Memory B cell (primary cell): ENCODE data around the gene TRAF3IP1.
"Not testable (repeated sequence)": the region's sequence is repeated elsewhere in the genome, so short reads cannot be mapped to it uniquely, and the experiment has no call there.

Source experiments
- ATAC-seq: fragments of 150-1000 bp; cut with Tn5 transposase; 2 replicates; pipeline ENCODE4 v1.10.0; 2021; ENCODE audit warnings: low read depth, mild to moderate bottlenecking, moderate library complexity
- DNase-seq, 2 donors: peaks; one replicate each; pipeline ENCODE4 v3.0.0; 2022; ENCODE audit warnings: low spot score in 2 of 2
- H3K27ac Mint-ChIP-seq: one replicate; pipeline ENCODE4 v1.8.0; 2022; ENCODE audit warnings: mild to moderate bottlenecking, moderate library complexity, mixed read lengths
- H3K27me3 Mint-ChIP-seq: one replicate; pipeline ENCODE4 v1.8.0; 2022; ENCODE audit warnings: mixed read lengths
- H3K36me3 Mint-ChIP-seq: one replicate; pipeline ENCODE4 v1.8.0; 2022; ENCODE audit warnings: mild to moderate bottlenecking, mixed read lengths
- H3K4me1 Mint-ChIP-seq: one replicate; pipeline ENCODE4 v1.8.0; 2022; ENCODE audit warnings: mixed read lengths
- H3K4me3 Mint-ChIP-seq: one replicate; pipeline ENCODE4 v1.8.0; 2022; ENCODE audit warnings: mild to moderate bottlenecking, moderate library complexity, mixed read lengths
- H3K9me3 Mint-ChIP-seq: one replicate; pipeline ENCODE4 v1.8.0; 2022; ENCODE audit warnings: mixed read lengths

Gene TRAF3IP1

DNA sequence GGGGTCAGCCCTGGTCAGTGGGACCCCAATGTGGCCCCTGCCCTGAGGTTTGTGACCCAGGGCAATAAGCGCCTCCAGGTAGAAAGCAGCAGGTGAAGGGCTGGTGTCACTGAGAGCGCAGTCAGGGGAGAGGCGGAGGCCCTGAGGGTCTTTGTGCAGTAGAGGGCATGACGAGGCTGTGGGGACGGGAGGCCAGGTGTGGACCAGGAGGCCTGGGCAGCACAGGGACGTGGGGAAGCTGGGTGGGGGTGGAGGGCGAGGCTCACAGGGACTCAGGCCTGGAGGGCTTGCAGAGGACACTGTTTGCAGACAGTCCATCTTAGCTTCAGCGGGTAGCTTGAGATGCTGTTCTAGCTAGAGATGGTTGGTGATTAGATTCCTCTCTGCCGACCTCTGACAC, 32.0 kb downstream of the TRAF3IP1 start:
- ATAC-seq, result no peak
- H3K9me3 Mint-ChIP-seq, result no peaks in the 10 kb centered on the region

GRCh38 chr2:238358769-238359168, 38.5 kb downstream of the TRAF3IP1 start:
- Mint-ChIP-seq H3K9me3 (no peaks in the 10 kb centered on the region), H3K4me1 (peaks cover 2% of the 10 kb centered on the region), H3K27me3 (no peaks in the 10 kb centered on the region), H3K27ac (peak overlapping the region; percentile 31), H3K4me3 (no peak overlapping the region), H3K36me3 (peaks cover 11% of the 10 kb centered on the region)
- DNase-seq (no peak), ATAC-seq (no peak)

More for the DNA sequence above, 32.0 kb downstream of the TRAF3IP1 start:
- Mint-ChIP-seq H3K27me3 (no peaks in the 10 kb centered on the region), H3K36me3 (peaks cover 7% of the 10 kb centered on the region), H3K27ac (no peak overlapping the region), H3K4me3 (no peak overlapping the region), H3K4me1 (no peaks in the 10 kb centered on the region)
- no peak for DNase-seq

- peak overlapping the region; percentile 31 for H3K27ac Mint-ChIP-seq
- no peaks in the 10 kb centered on the region for H3K9me3 Mint-ChIP-seq
- ATAC-seq, result no peak
- H3K27me3 Mint-ChIP-seq, result no peaks in the 10 kb centered on the region
- peaks cover 2% of the 10 kb centered on the region for H3K4me1 Mint-ChIP-seq
- H3K4me3 Mint-ChIP-seq, result no peak overlapping the region
- peaks cover 11% of the 10 kb centered on the region for H3K36me3 Mint-ChIP-seq
- no peak for DNase-seq
Measured at GRCh38 chr2:238359403-238359802, 39.1 kb downstream of the TRAF3IP1 start.

DNA sequence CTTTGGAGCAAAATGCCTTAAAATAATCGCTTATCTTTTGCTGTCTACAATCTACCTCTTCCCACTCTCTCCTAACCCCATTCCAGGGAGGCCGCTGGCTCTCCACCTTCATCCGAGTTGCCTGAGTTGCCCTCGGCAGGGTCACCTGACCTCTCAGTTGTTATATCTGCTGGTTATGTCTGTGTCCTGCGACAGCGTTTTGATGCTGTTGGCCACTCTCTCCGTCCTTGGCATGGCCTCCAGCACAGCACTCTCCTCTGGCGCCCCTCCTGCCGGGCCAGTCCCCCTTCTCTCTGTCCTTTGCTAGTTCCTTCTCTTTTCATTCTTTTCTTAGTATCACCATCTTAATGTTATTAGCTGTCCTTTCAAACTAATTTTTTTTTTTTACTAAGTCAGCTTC, 41.6 kb downstream of the TRAF3IP1 start:
- Mint-ChIP-seq H3K4me3 (no peak overlapping the region), H3K4me1 (peaks cover 2% of the 10 kb centered on the region), H3K27ac (no peak overlapping the region), H3K36me3 (peaks cover 12% of the 10 kb centered on the region), H3K27me3 (no peaks in the 10 kb centered on the region), H3K9me3 (no peaks in the 10 kb centered on the region)
- ATAC-seq (no peak), DNase-seq (no peak)

- no peak overlapping the region for H3K27ac Mint-ChIP-seq
- peaks cover 12% of the 10 kb centered on the region for H3K36me3 Mint-ChIP-seq
- no peak overlapping the region for H3K4me3 Mint-ChIP-seq
- H3K9me3 Mint-ChIP-seq, result no peaks in the 10 kb centered on the region
- DNase-seq, result no peak
- H3K27me3 Mint-ChIP-seq, result no peaks in the 10 kb centered on the region
- H3K4me1 Mint-ChIP-seq, result peaks cover 2% of the 10 kb centered on the region
- ATAC-seq, result no peak
Measured at GRCh38 chr2:238362626-238363025, 42.3 kb downstream of the TRAF3IP1 start.

DNA sequence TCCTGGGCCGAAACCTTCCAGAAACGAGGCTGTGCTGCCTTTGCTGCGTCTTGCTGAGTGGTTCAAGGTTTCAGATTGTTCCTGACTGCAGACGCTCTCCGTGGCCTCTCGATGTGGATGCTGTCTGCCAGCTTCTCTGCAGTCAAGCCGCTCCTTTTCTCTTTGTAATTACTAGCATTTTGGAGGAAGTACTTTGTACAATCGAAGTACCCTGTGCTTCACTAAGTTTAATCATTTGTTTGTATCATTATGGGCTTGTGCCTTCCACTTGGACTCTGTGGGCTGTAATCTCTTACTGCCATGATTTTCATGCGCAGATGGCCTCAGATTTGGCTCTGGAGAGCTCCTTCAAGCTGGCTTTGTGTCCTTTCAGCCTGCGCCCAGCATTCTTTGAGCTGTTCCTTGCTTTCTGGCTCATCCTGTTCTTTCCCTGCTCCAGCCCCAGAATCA, 49.3 kb downstream of the TRAF3IP1 start:
- Mint-ChIP-seq H3K4me1 (peaks cover 3% of the 10 kb centered on the region), H3K27me3 (no peaks in the 10 kb centered on the region), H3K4me3 (no peak overlapping the region), H3K9me3 (no peaks in the 10 kb centered on the region), H3K27ac (peak overlapping the region; percentile 25), H3K36me3 (peaks cover 15% of the 10 kb centered on the region)
- ATAC-seq (no peak), DNase-seq (no peak)

- no peak for ATAC-seq
- H3K4me1 Mint-ChIP-seq, result peaks cover 3% of the 10 kb centered on the region
- no peak overlapping the region for H3K27ac Mint-ChIP-seq
- H3K4me3 Mint-ChIP-seq, result no peak overlapping the region
- peaks cover 15% of the 10 kb centered on the region for H3K36me3 Mint-ChIP-seq
- H3K9me3 Mint-ChIP-seq, result no peaks in the 10 kb centered on the region
- DNase-seq, result no peak
- no peaks in the 10 kb centered on the region for H3K27me3 Mint-ChIP-seq
Measured at GRCh38 chr2:238370094-238370822, 49.9 kb downstream of the TRAF3IP1 start.

GRCh38 chr2:238370823-238371372, 50.6 kb downstream of the TRAF3IP1 start:
- peaks cover 3% of the 10 kb centered on the region for H3K4me1 Mint-ChIP-seq
- DNase-seq (peak in 1 of 2 donors; percentile 14), ATAC-seq (peak; percentile 78)
- H3K36me3 Mint-ChIP-seq, result peaks cover 15% of the 10 kb centered on the region
- H3K9me3 Mint-ChIP-seq, result no peaks in the 10 kb centered on the region
- H3K4me3 Mint-ChIP-seq, result no peak overlapping the region
- no peaks in the 10 kb centered on the region for H3K27me3 Mint-ChIP-seq
- H3K27ac Mint-ChIP-seq, result no peak overlapping the region

DNA sequence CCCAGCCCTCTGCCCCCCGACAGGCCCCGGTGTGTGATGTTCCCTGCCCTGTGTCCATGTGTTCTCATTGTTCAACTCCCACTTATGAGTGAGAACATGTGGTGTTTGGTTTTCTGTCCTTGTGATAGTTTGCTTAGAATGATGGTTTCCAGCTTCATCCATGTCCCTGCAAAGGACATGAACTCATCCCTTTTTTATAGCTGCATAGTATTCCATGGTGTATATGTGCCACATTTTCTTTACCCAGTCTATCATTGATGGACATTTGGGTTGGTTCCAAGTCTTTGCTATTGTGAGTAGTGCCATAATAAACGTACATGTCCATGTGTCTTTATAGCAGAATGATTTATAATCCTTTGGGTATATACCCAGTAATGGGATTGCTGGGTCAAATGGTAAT, 52.0 kb downstream of the TRAF3IP1 start:
- H3K36me3 Mint-ChIP-seq, result peaks cover 15% of the 10 kb centered on the region
- H3K27ac Mint-ChIP-seq, H3K4me3 Mint-ChIP-seq: not testable (repeated sequence)

DNA sequence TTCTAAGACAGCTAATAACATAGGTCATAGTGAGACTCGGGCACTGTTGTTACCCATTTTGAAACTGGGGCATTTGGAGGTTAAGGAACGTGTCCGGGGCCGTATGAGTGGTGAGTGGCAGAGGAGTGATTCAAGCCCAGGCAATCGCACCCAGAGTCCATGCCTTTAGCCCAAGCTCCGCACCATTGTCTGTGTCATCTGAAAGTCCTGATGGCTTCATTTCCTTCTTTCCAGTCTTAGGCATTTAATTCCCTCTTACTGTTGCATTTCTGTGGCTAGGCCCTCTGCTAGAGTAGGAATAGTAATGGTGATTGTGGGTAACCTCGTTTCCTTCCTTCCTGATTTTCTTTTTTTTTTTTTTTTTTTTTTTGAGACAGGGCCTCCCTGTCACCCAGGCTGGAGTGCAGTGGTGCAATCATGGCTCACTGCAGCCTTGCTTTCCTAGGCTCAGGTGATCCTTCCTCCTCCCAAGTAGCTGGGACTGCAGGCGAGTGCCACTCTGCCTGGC, 56.6 kb downstream of the TRAF3IP1 start:
- no peak for DNase-seq
- Mint-ChIP-seq H3K4me3 (no peak overlapping the region), H3K27me3 (no peaks in the 10 kb centered on the region), H3K36me3 (peaks cover 29% of the 10 kb centered on the region), H3K9me3 (no peaks in the 10 kb centered on the region), H3K27ac (peak overlapping the region; percentile 28), H3K4me1 (peaks cover 10% of the 10 kb centered on the region)
- no peak for ATAC-seq

More for the DNA sequence above, 52.0 kb downstream of the TRAF3IP1 start:
- not testable (repeated sequence) for ATAC-seq, H3K27me3 Mint-ChIP-seq, H3K9me3 Mint-ChIP-seq, H3K4me1 Mint-ChIP-seq, DNase-seq

DNA sequence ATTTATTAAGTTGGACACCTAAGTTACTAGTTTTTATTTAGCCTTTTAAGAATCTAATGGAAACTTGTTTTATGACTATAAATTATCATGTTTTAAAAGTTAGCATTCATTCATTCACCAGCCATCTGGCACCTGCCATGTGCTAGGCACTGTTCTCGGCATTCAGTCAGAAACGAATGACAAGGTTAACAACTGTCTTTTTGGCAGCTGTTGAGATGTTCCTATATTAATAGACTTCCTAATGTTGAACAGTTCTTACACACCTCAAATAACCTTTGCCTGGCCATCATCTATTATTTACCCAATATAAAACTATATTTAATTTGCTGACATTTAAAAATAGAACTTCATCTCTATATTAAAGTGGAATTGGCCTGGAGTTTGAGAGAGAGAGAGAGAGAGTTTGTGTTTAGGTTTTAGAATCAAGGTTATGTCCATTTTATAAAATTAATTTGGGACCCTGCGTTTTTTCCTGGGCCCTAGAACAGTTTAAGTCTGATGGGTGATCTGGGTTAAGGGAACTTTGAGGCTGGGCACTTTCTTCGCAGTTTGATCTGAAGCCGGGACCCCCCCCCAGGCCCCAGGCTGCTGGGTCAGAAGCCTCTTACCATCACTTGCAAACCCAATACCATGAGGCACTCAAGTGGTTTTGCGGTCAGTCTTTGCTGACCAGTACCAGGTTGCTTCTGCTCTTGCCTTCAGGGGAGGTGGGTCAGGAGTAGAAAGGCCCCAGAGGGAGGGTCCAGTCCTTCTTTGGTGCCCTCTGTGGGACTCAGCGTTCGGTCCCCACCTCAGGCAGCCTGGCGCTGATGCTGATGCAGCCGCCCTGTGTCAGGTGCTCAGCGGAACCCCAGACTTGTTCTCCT, 58.1 kb downstream of the TRAF3IP1 start:
- H3K27ac Mint-ChIP-seq, result no peak overlapping the region
- peaks cover 10% of the 10 kb centered on the region for H3K4me1 Mint-ChIP-seq
- peaks cover 29% of the 10 kb centered on the region for H3K36me3 Mint-ChIP-seq
- no peaks in the 10 kb centered on the region for H3K27me3 Mint-ChIP-seq
- DNase-seq (no peak), ATAC-seq (no peak)
- no peak overlapping the region for H3K4me3 Mint-ChIP-seq
- no peaks in the 10 kb centered on the region for H3K9me3 Mint-ChIP-seq

- DNase-seq, result no peak
Measured at GRCh38 chr2:238379096-238379810, 58.9 kb downstream of the TRAF3IP1 start.

GRCh38 chr2:238380336-238380735, 60.0 kb downstream of the TRAF3IP1 start:
- H3K27ac Mint-ChIP-seq, result no peak overlapping the region
- ATAC-seq, result no peak
- no peak overlapping the region for H3K4me3 Mint-ChIP-seq
- H3K36me3 Mint-ChIP-seq, result peaks cover 29% of the 10 kb centered on the region
- H3K27me3 Mint-ChIP-seq, result no peaks in the 10 kb centered on the region
- H3K4me1 Mint-ChIP-seq, result peaks cover 14% of the 10 kb centered on the region
- no peak for DNase-seq
- H3K9me3 Mint-ChIP-seq, result no peaks in the 10 kb centered on the region

More at GRCh38 chr2:238379096-238379810, 58.9 kb downstream of the TRAF3IP1 start:
- H3K27ac Mint-ChIP-seq, result no peak overlapping the region
- H3K36me3 Mint-ChIP-seq, result peaks cover 31% of the 10 kb centered on the region
- no peaks in the 10 kb centered on the region for H3K9me3 Mint-ChIP-seq
- H3K27me3 Mint-ChIP-seq, result no peaks in the 10 kb centered on the region
- no peak for ATAC-seq
- H3K4me1 Mint-ChIP-seq, result peaks cover 14% of the 10 kb centered on the region
- H3K4me3 Mint-ChIP-seq, result no peak overlapping the region
